Esophagus squamous epithelium (tissue), 4 donors: Measurements from ENCODE around the gene RAB36.

ENCODE experiments used
- POLR2A ChIP-seq, 4 donors: fragments of 450-650 bp; IDR thresholded peaks; one replicate each; pipeline ENCODE4 v1.6.1; 2017; ENCODE audit warnings: antibody characterized with exemption in 4 of 4, mild to moderate bottlenecking in 4 of 4, moderate library complexity in 3 of 4
- TF ChIP-seq, protein P1 (sequence below), 6 experiments: fragments of 450-650 bp in 4 of 6; fragments of 200-600 bp in 2 of 6; sonication (generic) in 2 of 6; IDR thresholded peaks; one replicate each; pipeline ENCODE4 v1.5.1; 2016 to 2019; ENCODE audit warnings: antibody characterized with exemption in 6 of 6, mild to moderate bottlenecking in 4 of 6, moderate library complexity in 4 of 6

DNA sequence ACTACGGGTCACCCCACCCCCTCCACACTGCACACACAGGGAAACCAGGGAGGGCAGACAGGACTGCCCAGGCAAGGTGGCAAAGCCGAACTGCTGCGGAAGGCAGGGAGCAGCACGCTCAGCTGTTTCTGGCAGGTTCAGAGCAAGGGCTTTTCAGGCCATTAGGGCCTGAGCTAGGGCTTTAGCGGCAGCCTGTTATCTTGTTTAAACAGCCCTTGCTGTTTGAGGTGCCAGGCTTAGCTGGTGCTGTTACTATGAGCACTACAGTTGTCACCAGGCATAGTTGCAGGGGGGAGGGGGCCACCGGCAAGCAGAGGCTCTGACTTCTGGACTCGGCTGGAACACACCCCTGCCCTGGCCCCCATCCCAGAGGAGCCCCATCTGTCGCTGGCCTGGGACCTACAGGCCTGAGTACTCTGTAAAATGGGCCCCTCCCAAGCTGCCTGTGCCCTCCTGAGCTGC is 38.3 kb upstream of the RAB36 start:
- no peak for TF ChIP-seq POLR2A (IDR thresholded peaks at IDR 0.05)
- TF ChIP-seq, protein P1, sequence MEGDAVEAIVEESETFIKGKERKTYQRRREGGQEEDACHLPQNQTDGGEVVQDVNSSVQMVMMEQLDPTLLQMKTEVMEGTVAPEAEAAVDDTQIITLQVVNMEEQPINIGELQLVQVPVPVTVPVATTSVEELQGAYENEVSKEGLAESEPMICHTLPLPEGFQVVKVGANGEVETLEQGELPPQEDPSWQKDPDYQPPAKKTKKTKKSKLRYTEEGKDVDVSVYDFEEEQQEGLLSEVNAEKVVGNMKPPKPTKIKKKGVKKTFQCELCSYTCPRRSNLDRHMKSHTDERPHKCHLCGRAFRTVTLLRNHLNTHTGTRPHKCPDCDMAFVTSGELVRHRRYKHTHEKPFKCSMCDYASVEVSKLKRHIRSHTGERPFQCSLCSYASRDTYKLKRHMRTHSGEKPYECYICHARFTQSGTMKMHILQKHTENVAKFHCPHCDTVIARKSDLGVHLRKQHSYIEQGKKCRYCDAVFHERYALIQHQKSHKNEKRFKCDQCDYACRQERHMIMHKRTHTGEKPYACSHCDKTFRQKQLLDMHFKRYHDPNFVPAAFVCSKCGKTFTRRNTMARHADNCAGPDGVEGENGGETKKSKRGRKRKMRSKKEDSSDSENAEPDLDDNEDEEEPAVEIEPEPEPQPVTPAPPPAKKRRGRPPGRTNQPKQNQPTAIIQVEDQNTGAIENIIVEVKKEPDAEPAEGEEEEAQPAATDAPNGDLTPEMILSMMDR (IDR thresholded peaks at IDR 0.05), result no peak
